SJCRH30 (cell line): ENCODE measurements around the gene ACTL7A. TPM values are rescaled to one million over a fixed set of nuclear protein-coding genes. Genes with fewer than 3 reads are reported as not detected.

Experiments
- DNase-seq, 2 experiments: peaks; one replicate each; pipeline ENCODE4 v3.0.0-alpha.2; 2015 to 2020
- H3K27ac ChIP-seq: fragments of 250-450 bp; sonication (Bioruptor Pico); 2 replicates; pipeline ENCODE4 v1.5.1; 2020; ENCODE audit warnings: mild to moderate bottlenecking, moderate library complexity
- H3K27me3 ChIP-seq: fragments of 250-450 bp; sonication (Bioruptor Pico); 2 replicates; pipeline ENCODE4 v1.5.1; 2020; ENCODE audit warnings: mild to moderate bottlenecking, moderate library complexity
- H3K36me3 ChIP-seq: fragments of 250-450 bp; sonication (Bioruptor Pico); 2 replicates; pipeline ENCODE4 v1.5.1; 2020; ENCODE audit warnings: mild to moderate bottlenecking, moderate library complexity
- H3K4me1 ChIP-seq: fragments of 250-450 bp; sonication (Bioruptor Pico); 2 replicates; pipeline ENCODE4 v1.5.1; 2020; ENCODE audit warnings: mild to moderate bottlenecking, moderate library complexity
- H3K4me3 ChIP-seq: fragments of 250-450 bp; sonication (Bioruptor Pico); 2 replicates; pipeline ENCODE4 v1.5.1; 2020; ENCODE audit warnings: mild to moderate bottlenecking, moderate library complexity
- H3K9me3 ChIP-seq: fragments of 250-450 bp; sonication (Bioruptor Pico); replicated peaks from 2 replicates; pipeline ENCODE4 v1.5.1; 2020; ENCODE audit warnings: mild to moderate bottlenecking, moderate library complexity
- total RNA-seq: library from RNA; depleted of rRNA; stranded (reverse); fragments of >200 nt; shearing (Covaris generic); gene quantifications from 2 replicates; pipeline ENCODE4 v1.2.3, GENCODE V29; 2014; rRNA removed

ACTL7A gene
- total RNA-seq, 1 experiment from 2014 or later: not detected

DNA sequence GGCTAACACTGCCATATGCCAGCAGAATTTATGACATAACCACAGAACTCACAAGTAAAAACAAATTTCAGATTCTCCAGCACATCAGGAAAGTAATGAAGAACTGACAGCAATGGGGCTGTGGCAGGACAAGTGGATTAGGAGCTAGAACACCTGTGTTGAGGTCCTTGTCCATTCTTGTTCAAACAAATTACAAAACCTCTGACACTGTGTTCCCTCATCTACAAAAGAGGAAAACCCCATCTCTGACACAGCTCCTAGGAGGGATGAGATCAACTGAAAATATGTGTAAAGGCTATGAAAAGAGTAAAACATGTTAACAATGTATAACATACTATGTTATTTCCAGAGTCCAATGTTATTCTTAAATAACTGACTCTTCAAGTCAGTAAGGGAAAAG lies 48.3 kb downstream of the ACTL7A start:
- Histone ChIP-seq H3K27me3 (no peaks in the 10 kb centered on the region), H3K4me3 (no peak overlapping the region), H3K9me3 (no peaks in the 10 kb centered on the region), H3K4me1 (no peaks in the 10 kb centered on the region), H3K27ac (no peak overlapping the region), H3K36me3 (peaks cover 43% of the 10 kb centered on the region)
- no peak for DNase-seq

DNA sequence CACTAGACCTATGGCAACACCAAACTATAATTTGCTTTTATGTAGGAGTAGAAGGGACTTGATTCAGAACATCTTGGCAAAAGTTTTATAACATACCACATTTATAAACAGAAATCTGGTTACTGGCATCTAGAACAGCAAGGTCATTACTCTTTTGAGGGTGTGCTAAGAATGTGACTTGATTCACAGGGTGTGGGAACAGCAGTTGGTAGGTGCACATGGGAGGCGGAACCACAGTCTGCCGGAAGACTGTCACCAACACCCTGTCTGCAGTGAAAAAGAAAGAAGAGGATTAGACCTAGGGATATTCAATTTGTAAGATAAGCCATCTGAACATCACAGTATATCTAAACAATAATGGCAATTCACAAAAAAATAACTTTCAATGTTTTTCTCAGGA lies 48.8 kb downstream of the ACTL7A start:
- no peak overlapping the region for H3K4me3 ChIP-seq
- no peaks in the 10 kb centered on the region for H3K9me3 ChIP-seq
- no peak overlapping the region for H3K27ac ChIP-seq
- no peaks in the 10 kb centered on the region for H3K4me1 ChIP-seq
- H3K36me3 ChIP-seq: peaks cover 43% of the 10 kb centered on the region
- no peak for DNase-seq
- no peaks in the 10 kb centered on the region for H3K27me3 ChIP-seq

DNA sequence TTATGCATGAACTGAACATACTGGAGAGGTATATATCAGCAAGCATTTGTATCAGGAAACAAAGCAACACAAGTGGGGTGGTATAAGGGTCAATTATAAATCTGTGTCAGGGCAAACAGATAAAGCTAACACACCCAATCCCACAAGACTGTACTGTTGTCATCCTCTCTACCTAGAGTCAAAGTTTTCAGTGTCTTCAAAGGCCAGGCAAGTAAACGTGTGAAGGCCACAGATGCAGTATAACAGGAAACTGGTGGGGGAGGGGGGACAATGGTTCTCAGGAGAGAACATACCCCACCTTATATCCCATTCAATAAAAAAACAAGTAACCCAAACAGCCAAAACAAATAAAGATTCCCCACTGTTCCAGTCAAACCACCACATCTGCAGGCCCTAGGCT lies 49.8 kb downstream of the ACTL7A start:
- Histone ChIP-seq H3K27me3 (no peaks in the 10 kb centered on the region), H3K4me3 (no peak overlapping the region), H3K4me1 (no peaks in the 10 kb centered on the region), H3K9me3 (no peaks in the 10 kb centered on the region), H3K36me3 (peaks cover 43% of the 10 kb centered on the region), H3K27ac (no peak overlapping the region)
- DNase-seq: no peak

Other genes with a start within 250 kb of the ACTL7A start
- not detected in 2 replicates for gene ACTL7B, start 6.3 kb upstream of the ACTL7A start, total RNA-seq
- gene ELP1, start 71.9 kb downstream of the ACTL7A start, total RNA-seq: 39.5 and 40.0 TPM in 2 replicates
- 21.1 and 22.9 TPM in 2 replicates for gene ABITRAM, start 72.1 kb downstream of the ACTL7A start, total RNA-seq
- 81.8 and 89.7 TPM in 2 replicates for gene CTNNAL1, start 151.2 kb downstream of the ACTL7A start, total RNA-seq